ENCODE data around the gene MX2. TPM values are rescaled to one million over a fixed set of nuclear protein-coding genes. Genes with fewer than 3 reads are reported as not detected.

The MX2 gene
- total and polyA plus RNA-seq, 2 of the 4 experiments (the other 2 are of a cell fraction): 0.53 to 0.54 TPM

GRCh38 chr21:41319273-41319672 lies 42.6 kb upstream of the MX2 start:
- no peak overlapping the region for H4K8ac ChIP-seq (ENCODE audit: low read depth in 2 of 2, low read length in 2 of 2)
- no peaks in the 10 kb centered on the region for H3K4me1 ChIP-seq (ENCODE audit: control insufficient read depth, insufficient read depth, low read length)
- DNase-seq (no peak), ATAC-seq (ENCODE audit: low read depth) (no peak)
- H3K9me1 ChIP-seq (ENCODE audit: insufficient read depth, low read length): no peaks in the 10 kb centered on the region
- H2AK9ac ChIP-seq (replicated peaks; ENCODE audit: low read depth, low read length, poor library complexity): no peak overlapping the region
- H2BK15ac ChIP-seq (ENCODE audit: low read depth, low read length): no peak overlapping the region
- dilution Hi-C loops (cut with HindIII; ENCODE audit: low sequenced_read_pairs, unreplicated experiment): no loop called here
- H2BK120ac ChIP-seq (ENCODE audit: low read depth, low read length): no peak overlapping the region
- no peak overlapping the region for H3K14ac ChIP-seq (replicated peaks; ENCODE audit: low read depth, low read length)
- BruUV-seq (replicated peaks): no TSS peak
- H3K27me3 ChIP-seq (ENCODE audit: control insufficient read depth, insufficient read depth, low read length): peaks cover 42% of the 10 kb centered on the region
- no peak overlapping the region for H2BK5ac ChIP-seq (ENCODE audit: low read depth, low read length, poor library complexity, severe bottlenecking)
- no peak overlapping the region for H3K4me2 ChIP-seq (ENCODE audit: low read depth, low read length)
- ChIA-PET POLR2A (ENCODE audit: unreplicated experiment) (no interaction called here), CTCF (no interaction called here)
- H4K20me1 ChIP-seq (ENCODE audit: insufficient read depth, low read length): no peaks in the 10 kb centered on the region
- H3K4me3 ChIP-seq (ENCODE audit: insufficient read depth, low read depth, low read length): no peak overlapping the region
- no peaks in the 10 kb centered on the region for H3K79me1 ChIP-seq (ENCODE audit: low read depth in 1 of 2, low read length in 2 of 2)
- H3K9ac ChIP-seq (ENCODE audit: low read depth, low read length): no peak overlapping the region
- no peak overlapping the region for H4K5ac ChIP-seq (ENCODE audit: low read depth, low read length)
- H2AK5ac ChIP-seq (ENCODE audit: low read depth, low read length): no peak overlapping the region
- no peak overlapping the region for H3K23ac ChIP-seq (ENCODE audit: low read depth, low read length)
- no peak overlapping the region for H4K91ac ChIP-seq (ENCODE audit: insufficient read depth, low read depth, low read length)
- WGBS, 2 experiments (ENCODE audit: extremely low coverage in 2 of 2, insufficient read length in 1 of 2): 78% methylated on average over 1 of the region's 7 CpGs; no CpG with 5 or more reads in 1 of the 2 experiments
- in situ Hi-C loops (cut with MboI; ENCODE audit: low sequenced_read_pairs): no loop called here
- no peak overlapping the region for H2AFZ ChIP-seq (replicated peaks; ENCODE audit: low read length, poor library complexity)
- TF ChIP-seq POLR2A (IDR thresholded peaks at IDR 0.05; ENCODE audit: low read depth, low read length) (no peak), RFX5 (IDR thresholded peaks at IDR 0.05; ENCODE audit: low read depth, low read length) (no peak)
- H3K18ac ChIP-seq (ENCODE audit: low read depth, low read length): no peak overlapping the region
- intact Hi-C loops (cut with micrococcal nuclease): no loop called here
- no peak overlapping the region for H3K56ac ChIP-seq (ENCODE audit: extremely low read depth, insufficient read depth, low read length)
- no peak overlapping the region for H2BK20ac ChIP-seq (ENCODE audit: low read depth, low read length)
- no peak overlapping the region for H3K27ac ChIP-seq (ENCODE audit: insufficient read depth, low read length)
- no peaks in the 10 kb centered on the region for H3K36me3 ChIP-seq (ENCODE audit: control insufficient read depth, insufficient read depth, low read length)
- H3K9me3 ChIP-seq (ENCODE audit: control insufficient read depth, insufficient read depth, low read length): no peaks in the 10 kb centered on the region
- H3K4ac ChIP-seq (ENCODE audit: low read depth, low read length): no peak overlapping the region
